SHP77 (cell line): Measurements from ENCODE around the gene KLHDC9.
"Not testable (repeated sequence)": the region's sequence is repeated elsewhere in the genome, so short reads cannot be mapped to it uniquely, and the experiment has no call there.

Source experiments
- DNase-seq, 2 experiments: peaks; one replicate each; lab custom pipeline; 2025; lab: John Stamatoyannopoulos, UW

Gene KLHDC9

GRCh38 chr1:161098210-161099068 is at the start of gene KLHDC9:
Gene KLHDC9 (plus strand): TSS chr1:161098361. CDS start chr1:161098536, 175 bp downstream.
- peak; percentile 92 to 97 for DNase-seq

DNA sequence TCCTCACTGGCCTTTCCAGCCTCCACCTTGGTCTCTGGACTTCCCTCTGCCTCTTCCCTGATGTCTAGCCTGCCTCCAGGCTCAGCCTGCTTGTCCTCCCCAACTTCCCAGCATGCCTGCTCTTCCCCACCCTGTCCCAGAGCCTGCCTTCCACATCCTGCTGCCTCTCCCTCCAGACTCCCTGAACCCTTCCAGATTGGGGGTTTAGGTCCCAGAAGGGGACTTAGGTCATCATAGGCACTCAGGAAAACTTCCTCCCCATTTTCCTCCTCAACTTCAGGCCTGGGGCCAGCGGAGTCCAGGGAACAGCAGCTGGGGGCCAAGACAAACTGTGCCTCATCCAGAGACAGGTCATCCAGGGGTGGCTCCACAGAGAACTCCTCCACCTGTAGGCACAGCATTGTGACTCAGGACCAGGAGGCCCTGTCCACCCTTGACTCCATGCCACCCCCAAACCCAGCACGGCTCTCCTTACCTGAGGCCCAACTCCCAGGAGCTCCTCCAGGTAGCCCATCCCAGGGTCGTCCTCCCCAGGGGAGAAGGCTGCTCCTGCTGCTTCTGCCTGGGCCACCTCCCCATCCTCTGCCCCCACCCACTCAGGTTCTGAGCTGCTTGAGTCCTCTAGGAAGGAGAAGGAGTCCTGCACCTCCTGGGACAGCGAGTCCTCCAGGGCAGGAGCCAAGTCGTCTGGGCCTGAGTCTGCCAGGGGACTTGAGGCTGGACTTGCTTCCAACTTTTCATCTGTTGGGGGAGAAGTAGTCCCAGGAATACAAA is 49.0 kb upstream of the KLHDC9 start:
- DNase-seq: no peak

- no peak for DNase-seq
Measured at GRCh38 chr1:161051219-161051618, 46.9 kb upstream of the KLHDC9 start.

- DNase-seq: no peak
Measured at GRCh38 chr1:161052899-161053298, 45.3 kb upstream of the KLHDC9 start.

GRCh38 chr1:161054232-161054631 is 43.9 kb upstream of the KLHDC9 start:
- no peak for DNase-seq

DNA sequence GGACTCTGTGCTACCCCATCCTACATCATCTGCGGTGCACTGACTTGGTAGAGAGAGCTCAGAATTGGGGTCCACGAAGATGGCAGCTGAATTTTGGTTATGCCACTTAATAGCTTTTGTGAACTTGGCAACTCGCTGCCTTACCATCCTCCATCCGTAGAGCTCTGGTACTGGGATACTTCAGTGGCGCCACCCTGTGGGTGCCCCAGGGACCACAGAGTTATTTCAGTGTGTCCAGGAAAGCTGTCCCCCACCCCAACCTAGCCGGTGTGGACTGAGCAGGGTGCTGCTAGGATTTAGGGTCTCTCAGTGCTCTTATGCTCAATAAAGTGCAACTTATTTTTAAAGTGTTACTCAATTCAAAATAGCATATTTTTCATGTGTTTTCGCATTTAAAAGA is 43.4 kb upstream of the KLHDC9 start:
- no peak for DNase-seq

DNA sequence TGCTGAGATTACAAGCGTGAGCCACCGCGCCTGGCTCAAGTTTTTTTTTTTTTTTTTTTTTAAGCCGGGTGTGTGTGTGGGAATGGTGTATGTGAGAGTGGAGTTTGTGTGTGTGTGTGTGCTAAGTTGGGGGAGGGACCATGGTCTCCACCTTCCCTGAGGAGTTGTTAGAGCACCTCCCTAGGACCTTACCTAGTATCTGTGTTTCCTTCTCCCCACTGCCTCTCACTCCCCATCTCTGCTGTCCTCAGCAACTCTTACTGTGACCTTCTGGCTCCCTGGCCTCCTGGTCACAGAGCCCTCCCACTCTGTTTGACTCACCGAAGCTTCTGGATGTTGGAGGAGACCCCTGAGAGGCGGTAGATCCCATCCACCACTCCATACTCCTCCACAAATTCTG is 38.9 kb upstream of the KLHDC9 start:
- DNase-seq: no peak

DNA sequence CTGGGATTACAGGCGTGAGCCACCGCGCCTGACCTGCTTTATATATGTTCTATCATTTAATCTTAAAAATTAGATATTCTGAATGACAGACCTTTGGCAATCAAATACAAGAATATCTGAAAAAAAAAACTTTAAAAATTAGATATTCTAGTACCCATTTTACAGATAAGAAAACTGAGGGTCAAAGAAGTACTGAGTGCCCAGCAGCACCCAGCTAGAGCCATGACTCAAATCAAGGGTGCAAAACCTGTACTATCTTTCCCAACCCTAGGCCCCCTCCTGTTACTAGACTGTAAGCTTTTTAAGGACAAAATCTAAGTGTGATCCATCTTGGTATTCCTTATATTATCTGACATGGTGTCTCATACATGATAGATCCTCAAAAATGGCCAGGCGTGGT is 36.7 kb upstream of the KLHDC9 start:
- DNase-seq: no peak

GRCh38 chr1:161063936-161064335 is 34.2 kb upstream of the KLHDC9 start:
- DNase-seq: not testable (repeated sequence)

DNA sequence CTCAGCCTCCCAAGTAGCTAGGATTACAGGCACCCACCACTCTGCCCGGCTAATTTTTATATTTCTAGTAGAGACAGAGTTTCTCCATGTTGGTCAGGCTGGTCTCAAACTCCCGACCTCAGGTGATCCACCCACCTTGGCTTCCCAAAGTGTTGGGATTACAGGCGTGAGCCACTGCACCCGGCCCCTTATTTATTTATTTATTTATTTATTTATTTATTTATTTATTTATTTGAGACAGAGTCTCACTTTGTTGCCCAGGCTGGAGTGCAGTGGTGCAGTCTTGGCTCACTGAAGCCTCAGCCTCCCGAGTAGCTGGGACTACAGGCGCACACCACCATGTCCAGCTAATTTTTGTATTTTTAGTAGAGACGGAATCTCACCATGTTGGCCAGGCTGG is 32.5 kb upstream of the KLHDC9 start:
- not testable (repeated sequence) for DNase-seq

GRCh38 chr1:161066694-161067093 is 31.5 kb upstream of the KLHDC9 start:
- DNase-seq: no peak

DNA sequence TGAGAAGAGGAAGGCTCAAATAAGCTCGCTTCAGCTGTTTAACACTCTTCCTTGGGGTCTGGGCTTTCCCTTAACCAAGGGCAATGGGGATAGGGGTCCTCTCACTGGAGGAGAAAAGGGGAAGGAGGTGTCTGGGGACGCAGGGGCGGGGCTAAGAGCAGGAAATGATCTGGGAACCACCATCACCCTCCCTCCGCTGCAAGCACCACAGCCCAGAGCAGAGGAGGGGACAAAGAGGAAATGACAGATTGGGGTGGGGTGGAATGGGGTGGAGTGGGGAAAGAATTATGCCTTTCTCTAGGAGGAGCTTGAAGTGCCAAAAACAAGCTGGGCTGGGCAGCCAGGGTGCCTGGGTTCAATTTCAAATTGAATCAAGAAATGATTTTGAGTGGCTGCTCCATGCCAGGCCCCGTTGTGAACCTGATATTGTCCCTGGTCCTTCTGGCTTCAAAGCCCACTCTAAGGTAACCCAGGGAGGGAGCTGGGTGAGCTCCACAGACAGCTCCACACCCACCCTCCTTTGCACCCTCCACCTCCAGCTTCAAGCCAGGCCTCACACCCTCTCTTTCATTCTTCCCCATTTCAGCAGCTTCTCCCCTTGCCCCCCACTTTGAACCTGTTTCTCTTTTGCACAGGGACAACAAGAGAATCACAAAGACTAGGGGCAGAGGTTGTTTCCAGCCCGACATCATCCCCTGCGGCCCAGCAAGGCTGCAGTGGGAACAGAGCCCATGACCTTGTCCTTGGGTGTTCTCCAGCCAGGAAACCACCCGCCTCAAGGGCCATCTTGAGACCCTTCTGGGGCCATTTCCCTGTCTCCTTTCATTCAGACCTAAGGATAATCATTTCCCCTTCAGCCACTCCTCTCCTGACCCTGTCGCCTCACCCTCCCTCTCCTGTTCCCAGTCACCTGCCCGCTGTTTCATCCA is 29.6 kb upstream of the KLHDC9 start:
- DNase-seq: no peak

DNA sequence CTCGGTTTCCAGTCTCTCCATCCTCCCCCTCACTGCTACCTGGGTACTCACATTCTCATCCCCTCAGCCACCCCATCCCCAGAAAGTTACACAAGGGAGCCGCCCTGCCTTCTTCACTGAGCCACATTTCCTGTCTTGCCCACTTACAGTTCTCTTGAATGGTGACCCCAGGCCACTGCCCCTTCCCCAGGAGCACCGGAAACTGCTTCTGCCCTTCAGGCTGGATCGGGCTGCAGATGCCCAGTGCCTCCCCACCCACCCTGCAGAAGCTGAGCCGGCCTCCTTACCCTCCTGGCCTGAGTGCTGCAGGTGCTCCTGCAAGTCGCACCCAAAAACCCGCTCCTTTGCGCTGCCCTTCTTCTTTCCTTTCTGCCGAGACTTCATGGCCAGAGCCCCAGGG is 28.9 kb upstream of the KLHDC9 start:
- no peak for DNase-seq

- no peak for DNase-seq
Measured at GRCh38 chr1:161069731-161070270, 28.4 kb upstream of the KLHDC9 start, which contains the start of gene ARHGAP30. Gene ARHGAP30 (minus strand): TSS chr1:161069891. CDS start chr1:161069624, 267 bp downstream.

DNA sequence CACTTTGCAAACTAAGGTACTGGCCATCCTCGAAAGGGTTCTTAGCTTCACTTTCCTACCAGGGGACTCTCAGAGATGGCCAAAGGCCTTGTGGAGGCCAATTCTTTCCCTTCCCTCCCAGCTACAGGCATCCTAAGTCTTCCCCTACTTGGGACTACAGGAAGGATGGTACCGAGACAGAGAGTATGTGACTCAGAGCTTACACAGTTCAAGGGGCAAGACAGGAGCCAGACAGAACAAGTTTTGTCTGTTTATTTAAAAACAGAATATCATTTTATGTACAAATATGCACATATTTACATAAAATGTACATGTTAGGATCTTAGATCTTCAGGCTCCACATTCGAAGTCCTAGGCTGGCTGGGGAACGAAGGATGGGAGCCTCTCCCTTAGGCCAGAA is 27.4 kb upstream of the KLHDC9 start:
- DNase-seq: no peak

GRCh38 chr1:161071886-161072371 is 26.2 kb upstream of the KLHDC9 start:
- DNase-seq: peak; percentile 31 to 38

DNA sequence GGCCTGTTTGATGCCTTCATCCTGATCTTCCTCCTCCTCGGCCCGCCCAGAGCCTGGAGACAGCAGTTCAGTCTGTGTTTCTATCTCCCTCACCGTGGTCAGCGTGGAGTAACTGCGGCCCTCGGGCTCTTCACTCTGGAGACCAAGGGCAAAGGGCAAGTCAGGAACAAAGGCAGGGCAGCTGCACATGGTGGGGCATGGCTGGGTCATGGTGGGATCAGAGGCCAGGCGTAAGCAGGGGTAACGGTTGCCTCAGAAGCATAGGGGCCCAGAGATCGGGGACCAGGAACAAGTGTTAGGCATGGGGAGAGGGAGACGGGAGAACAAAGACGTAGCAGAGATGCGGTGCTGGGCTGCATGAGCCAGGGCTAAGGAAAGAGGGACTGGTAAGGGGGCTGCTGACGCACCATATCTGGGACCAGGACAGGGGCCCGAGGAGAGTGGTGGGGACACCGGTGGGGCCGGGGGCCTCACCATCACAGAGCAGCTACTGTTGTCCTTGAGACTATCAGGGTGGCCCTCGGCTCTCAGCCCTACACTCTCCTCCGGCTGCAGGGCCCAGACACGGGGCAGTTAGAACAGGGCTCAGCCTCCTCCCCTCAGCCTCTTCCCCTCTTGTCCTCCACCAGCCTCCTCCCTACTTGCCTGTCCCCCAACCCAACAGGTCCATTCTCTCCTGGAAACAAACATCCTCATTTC is 25.3 kb upstream of the KLHDC9 start:
- DNase-seq: no peak

- no peak for DNase-seq
Measured at GRCh38 chr1:161073474-161074121, 24.6 kb upstream of the KLHDC9 start.

GRCh38 chr1:161074676-161075368 is 23.3 kb upstream of the KLHDC9 start:
- DNase-seq: peak in 1 of 2 experiments; percentile 41

DNA sequence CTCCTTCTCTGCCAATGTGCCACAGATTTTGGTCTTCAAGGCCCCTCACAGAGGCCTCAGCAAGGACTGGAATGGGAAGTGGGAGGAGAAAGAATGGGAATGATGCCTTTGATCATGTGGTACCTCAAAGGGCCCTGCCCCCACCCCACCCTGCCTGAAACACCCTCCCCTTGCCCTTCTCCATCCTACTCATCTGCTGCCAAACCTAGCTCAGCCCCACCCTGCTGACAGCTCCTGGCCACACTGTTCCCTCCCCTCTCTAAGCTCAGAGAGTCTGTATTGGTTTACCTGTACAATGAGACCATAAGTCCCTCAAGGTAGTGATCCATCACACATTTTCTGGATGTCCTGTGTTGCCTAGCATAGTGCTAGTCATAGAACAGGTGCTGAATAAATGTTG is 21.8 kb upstream of the KLHDC9 start:
- no peak for DNase-seq
